ENCODE measurements around the gene OPTC.

OPTC gene

DNA sequence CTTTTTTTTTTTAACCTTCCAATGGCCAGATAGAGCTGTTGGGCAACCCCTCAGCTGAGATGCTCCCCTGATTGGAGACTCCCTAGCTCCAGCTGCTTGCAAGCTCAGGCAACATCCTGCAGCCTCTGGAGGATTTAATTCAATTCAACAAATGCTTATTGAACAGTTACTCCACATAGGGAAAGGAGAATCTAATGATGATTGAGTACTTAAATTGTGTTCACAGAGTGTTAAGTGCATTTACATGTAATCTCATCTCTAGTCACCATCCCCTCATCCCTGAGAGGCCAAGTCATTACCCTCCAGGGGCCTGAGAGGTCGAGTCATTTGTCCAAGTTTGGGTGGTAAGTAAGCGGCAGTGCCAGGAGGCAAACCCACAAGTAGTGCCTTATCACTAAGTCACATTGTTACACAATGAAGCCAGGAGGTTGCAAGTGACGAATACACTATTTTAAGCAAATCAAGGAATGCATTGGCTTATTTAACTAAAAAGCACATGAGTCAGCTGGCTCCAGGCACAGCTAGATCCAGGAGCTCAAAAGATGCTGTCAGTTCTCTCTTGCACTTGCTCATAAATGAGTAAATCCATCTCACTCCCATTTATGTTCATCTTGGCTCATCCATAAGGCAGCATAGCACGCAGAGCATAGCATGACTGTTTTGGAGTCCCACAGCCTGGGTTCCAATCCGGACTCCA lies 64.3 kb downstream of the OPTC start:
- Histone ChIP-seq H3K4me1 (ENCODE audit: low read depth, poor library complexity, severe bottlenecking) (no peaks in the 10 kb centered on the region), H3K9ac (no peak overlapping the region), H3K27ac (no peak overlapping the region), H4K20me1 (ENCODE audit: insufficient read depth) (no peaks in the 10 kb centered on the region), H3K4me2 (no peak overlapping the region), H3K4me3 (IDR thresholded peaks at IDR 0.05; ENCODE audit: insufficient read depth, low read depth, low read length) (no peak overlapping the region), H2AFZ (ENCODE audit: low read depth) (no peak overlapping the region), H3K36me3 (ENCODE audit: insufficient read depth) (no peaks in the 10 kb centered on the region), H3K79me2 (ENCODE audit: insufficient read depth, low read depth) (no peaks in the 10 kb centered on the region), H3K27me3 (ENCODE audit: insufficient read depth, low read depth) (no peaks in the 10 kb centered on the region)
- TF ChIP-seq, protein P1, sequence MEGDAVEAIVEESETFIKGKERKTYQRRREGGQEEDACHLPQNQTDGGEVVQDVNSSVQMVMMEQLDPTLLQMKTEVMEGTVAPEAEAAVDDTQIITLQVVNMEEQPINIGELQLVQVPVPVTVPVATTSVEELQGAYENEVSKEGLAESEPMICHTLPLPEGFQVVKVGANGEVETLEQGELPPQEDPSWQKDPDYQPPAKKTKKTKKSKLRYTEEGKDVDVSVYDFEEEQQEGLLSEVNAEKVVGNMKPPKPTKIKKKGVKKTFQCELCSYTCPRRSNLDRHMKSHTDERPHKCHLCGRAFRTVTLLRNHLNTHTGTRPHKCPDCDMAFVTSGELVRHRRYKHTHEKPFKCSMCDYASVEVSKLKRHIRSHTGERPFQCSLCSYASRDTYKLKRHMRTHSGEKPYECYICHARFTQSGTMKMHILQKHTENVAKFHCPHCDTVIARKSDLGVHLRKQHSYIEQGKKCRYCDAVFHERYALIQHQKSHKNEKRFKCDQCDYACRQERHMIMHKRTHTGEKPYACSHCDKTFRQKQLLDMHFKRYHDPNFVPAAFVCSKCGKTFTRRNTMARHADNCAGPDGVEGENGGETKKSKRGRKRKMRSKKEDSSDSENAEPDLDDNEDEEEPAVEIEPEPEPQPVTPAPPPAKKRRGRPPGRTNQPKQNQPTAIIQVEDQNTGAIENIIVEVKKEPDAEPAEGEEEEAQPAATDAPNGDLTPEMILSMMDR (conservative IDR thresholded peaks at IDR 0.05; ENCODE audit: low read depth, low read length), result no peak

Measured in KMS-11 (cell line).